Embryonic facial prominence (tissue), 1 donor: ENCODE results near the gene KIAA1755.
"Not testable (repeated sequence)": the region's sequence is repeated elsewhere in the genome, so short reads cannot be mapped to it uniquely, and the experiment has no call there.

ENCODE experiments used
- DNase-seq: peaks from one replicate; pipeline ENCODE4 v3.0.0-alpha.2; 2016; ENCODE audit errors: extremely low spot score

Gene KIAA1755

GRCh38 chr20:38290829-38291814 lies 30.6 kb upstream of the KIAA1755 start:
- DNase-seq = no peak

GRCh38 chr20:38286586-38287531 lies 26.3 kb upstream of the KIAA1755 start:
- no peak for DNase-seq

- DNase-seq = no peak
These were observed 24.4 kb upstream of the KIAA1755 start for GRCh38 chr20:38284893-38285444.

GRCh38 chr20:38284066-38284650 lies 23.6 kb upstream of the KIAA1755 start:
- DNase-seq = not testable (repeated sequence)

GRCh38 chr20:38283236-38283635 lies 22.7 kb upstream of the KIAA1755 start:
- no peak for DNase-seq

GRCh38 chr20:38281176-38281915 lies 20.8 kb upstream of the KIAA1755 start:
- not testable (repeated sequence) for DNase-seq

- no peak for DNase-seq
These were observed 18.2 kb upstream of the KIAA1755 start for GRCh38 chr20:38278763-38279162.

GRCh38 chr20:38278131-38278530 lies 17.6 kb upstream of the KIAA1755 start:
- no peak for DNase-seq

GRCh38 chr20:38277691-38278090 lies 17.2 kb upstream of the KIAA1755 start:
- no peak for DNase-seq

- DNase-seq = no peak
These were observed 16.8 kb upstream of the KIAA1755 start for GRCh38 chr20:38277285-38277684.

- no peak for DNase-seq
These were observed 15.4 kb upstream of the KIAA1755 start for GRCh38 chr20:38275815-38276550.

- DNase-seq = no peak
These were observed 12.4 kb upstream of the KIAA1755 start for GRCh38 chr20:38272961-38273360.

GRCh38 chr20:38272398-38272797 lies 11.9 kb upstream of the KIAA1755 start:
- no peak for DNase-seq

GRCh38 chr20:38271608-38272120 lies 11.1 kb upstream of the KIAA1755 start:
- no peak for DNase-seq

GRCh38 chr20:38270869-38271605 lies 10.5 kb upstream of the KIAA1755 start:
- no peak for DNase-seq

- DNase-seq = no peak
These were observed 9.2 kb upstream of the KIAA1755 start for GRCh38 chr20:38269715-38270114.

GRCh38 chr20:38269040-38269439 lies 8.5 kb upstream of the KIAA1755 start:
- DNase-seq = no peak

GRCh38 chr20:38267901-38268514 lies 7.5 kb upstream of the KIAA1755 start:
- DNase-seq = no peak

- DNase-seq = no peak
These were observed 6.8 kb upstream of the KIAA1755 start for GRCh38 chr20:38267296-38267695.
